Measurements from ENCODE around the gene SYTL2. TPM values are rescaled to one million over a fixed set of nuclear protein-coding genes. Genes with fewer than 3 reads are reported as not detected.
"Not testable (repeated sequence)": the region's sequence is repeated elsewhere in the genome, so short reads cannot be mapped to it uniquely, and the experiment has no call there.

Gene SYTL2
- total RNA-seq, 1 donor, result 10.8 TPM

DNA sequence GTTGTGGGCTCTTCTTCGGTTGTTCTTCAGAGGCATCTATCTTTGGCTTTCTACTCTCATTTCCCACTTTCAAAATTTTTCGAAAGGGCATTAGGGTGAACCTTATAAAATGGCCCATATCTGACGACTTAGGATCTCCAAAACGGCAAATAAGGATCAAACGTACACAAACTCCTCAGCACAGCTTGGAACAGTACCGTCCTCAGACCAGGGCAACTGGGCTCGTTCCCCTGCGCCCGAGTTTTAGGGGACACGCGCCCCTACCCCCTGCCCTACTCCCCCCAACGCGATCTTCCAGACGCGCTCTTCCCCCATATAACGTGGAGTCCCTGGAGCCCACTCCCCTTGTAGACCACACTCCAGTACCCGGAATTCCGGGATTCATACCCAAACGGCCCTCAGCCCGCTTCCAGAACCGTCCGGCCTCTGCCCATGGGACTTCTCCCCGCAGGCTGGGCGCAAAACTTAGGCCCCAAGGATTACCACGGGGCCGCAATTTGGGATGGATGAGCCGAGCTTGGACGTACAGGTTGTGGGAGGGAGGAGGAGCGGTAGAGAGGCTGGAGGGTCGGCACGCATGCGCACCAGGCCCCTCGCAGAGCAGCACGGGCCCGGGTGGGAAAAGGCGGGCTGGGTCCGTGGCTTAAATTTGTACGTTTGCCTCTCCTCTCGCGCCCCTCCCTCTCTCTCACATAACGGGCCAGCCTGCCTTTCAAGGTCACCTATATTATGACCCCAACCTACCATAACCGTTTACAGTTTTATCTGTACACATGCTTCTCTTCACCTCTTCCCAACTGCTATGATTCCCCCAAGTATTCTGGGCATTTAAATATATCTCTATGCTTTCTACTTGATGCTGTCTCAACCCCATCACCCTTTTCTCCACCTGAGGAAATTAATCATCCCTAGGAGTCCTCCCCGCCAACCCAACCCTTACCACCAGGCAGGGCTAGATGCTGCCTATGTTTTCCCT lies 128.3 kb downstream of the SYTL2 start:
- peak overlapping the region; percentile 75 for H3K4me3 ChIP-seq (ENCODE audit: low read depth, low read length)
- DNase-seq (ENCODE audit: low read depth), result peak; percentile 47
- TF ChIP-seq, protein P1, sequence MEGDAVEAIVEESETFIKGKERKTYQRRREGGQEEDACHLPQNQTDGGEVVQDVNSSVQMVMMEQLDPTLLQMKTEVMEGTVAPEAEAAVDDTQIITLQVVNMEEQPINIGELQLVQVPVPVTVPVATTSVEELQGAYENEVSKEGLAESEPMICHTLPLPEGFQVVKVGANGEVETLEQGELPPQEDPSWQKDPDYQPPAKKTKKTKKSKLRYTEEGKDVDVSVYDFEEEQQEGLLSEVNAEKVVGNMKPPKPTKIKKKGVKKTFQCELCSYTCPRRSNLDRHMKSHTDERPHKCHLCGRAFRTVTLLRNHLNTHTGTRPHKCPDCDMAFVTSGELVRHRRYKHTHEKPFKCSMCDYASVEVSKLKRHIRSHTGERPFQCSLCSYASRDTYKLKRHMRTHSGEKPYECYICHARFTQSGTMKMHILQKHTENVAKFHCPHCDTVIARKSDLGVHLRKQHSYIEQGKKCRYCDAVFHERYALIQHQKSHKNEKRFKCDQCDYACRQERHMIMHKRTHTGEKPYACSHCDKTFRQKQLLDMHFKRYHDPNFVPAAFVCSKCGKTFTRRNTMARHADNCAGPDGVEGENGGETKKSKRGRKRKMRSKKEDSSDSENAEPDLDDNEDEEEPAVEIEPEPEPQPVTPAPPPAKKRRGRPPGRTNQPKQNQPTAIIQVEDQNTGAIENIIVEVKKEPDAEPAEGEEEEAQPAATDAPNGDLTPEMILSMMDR (IDR thresholded peaks at IDR 0.05; ENCODE audit: insufficient read depth, low read depth, low read length), result no peak

DNA sequence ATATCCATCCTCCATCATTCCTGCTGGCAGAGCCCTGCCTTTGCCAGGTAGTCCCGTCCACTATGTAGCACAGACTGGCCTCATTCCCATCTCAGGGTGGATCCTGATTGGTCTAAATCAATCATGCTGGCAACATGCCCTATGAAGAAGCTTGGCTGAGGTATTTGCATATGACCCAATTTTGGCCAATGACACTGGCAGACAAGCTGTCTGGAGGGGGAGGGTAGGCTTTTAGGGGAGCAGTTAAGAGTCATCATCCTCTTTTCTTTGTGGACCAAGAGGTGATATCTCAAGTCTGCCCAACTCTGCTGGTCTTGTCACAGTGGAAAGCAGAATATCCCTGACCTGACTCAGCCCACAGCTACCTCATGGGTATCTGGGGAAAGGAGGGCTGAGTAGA lies 130.0 kb downstream of the SYTL2 start:
- TF ChIP-seq, protein P1 (IDR thresholded peaks at IDR 0.05; ENCODE audit: insufficient read depth, low read depth, low read length), result no peak
- DNase-seq (ENCODE audit: low read depth), result no peak
- no peak overlapping the region for H3K4me3 ChIP-seq (ENCODE audit: low read depth, low read length)

DNA sequence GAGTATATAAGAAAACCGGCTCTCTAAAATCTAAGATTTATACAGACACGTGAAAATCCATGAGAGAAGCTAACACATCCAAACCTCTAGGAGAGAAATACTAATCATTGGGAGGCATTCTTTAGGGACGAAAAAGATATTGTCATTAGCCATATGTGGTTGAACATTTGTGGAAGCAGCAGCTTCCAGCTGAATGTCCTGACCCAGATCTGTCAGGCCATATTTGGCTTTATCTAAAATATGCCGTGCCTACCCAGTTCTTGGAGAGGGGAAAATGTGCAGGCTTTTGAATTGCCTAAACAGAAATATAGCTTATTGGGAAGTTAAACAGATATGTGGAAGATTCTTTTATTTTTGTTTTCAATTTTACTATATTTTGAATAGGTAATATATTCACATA lies 131.4 kb downstream of the SYTL2 start:
- no peak overlapping the region for H3K4me3 ChIP-seq (ENCODE audit: low read depth, low read length)
- DNase-seq (ENCODE audit: low read depth), result no peak
- TF ChIP-seq, protein P1 (IDR thresholded peaks at IDR 0.05; ENCODE audit: insufficient read depth, low read depth, low read length), result no peak

DNA sequence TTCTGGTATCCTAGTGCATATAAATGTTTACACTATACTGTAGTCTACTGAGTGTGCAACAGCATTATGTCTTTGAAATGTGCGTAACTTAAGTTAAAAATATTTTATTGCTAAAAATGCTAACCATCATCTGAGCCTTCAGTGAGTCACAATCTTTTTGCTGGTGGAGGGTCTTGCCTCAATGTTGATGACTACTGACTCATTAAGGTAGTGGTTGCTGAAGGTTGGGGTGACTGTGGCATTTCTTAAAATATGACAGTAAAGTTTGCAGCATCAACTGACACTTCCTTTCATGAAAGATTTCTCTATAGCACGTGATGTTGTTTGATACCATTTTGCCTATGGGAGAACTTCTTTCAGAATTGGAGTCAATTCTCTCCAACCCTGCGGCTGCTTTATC lies 137.5 kb downstream of the SYTL2 start:
- no peak for DNase-seq (ENCODE audit: low read depth)
- H3K4me3 ChIP-seq (ENCODE audit: low read depth, low read length), result no peak overlapping the region
- TF ChIP-seq, protein P1 (IDR thresholded peaks at IDR 0.05; ENCODE audit: insufficient read depth, low read depth, low read length), result no peak

DNA sequence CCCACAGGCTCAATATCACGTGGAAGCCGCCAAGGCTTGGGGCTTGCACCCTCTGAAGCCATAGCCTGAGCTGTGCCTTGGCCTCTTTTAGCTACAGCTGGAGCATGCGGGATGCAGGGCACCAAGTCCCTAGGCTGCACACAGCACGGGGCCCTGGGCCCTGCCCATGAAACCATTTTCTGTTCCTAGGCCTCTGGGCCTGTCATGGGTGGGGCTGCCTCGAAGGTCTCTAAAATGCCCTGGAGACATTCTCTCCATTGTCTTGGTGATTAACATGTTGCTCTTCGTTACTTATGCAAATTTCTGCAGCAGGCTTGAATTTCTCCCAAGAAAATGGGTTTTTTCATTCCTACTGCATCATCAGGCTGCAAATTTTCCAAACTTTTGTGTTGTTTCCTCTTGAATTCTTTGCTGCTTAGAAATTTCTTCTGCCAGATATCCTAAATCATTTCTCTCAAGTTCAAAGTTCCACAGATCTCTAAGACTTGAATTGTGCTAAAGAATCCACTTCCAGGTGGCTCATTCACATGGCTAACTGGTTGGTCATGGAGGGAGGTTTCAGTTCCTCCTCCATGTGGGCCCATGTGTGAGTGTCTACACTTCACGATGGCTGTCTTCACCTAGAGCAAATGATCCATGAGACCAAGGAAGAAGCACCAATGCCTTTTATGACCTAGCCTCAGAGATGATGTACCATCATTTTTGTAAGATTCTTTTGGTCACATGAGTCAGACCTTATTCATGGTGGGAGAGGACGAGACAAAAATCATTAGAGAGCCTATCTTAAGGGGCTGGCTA lies 138.6 kb downstream of the SYTL2 start:
- TF ChIP-seq, protein P1 (IDR thresholded peaks at IDR 0.05; ENCODE audit: insufficient read depth, low read depth, low read length), result no peak
- no peak overlapping the region for H3K4me3 ChIP-seq (ENCODE audit: low read depth, low read length)
- DNase-seq (ENCODE audit: low read depth), result no peak

DNA sequence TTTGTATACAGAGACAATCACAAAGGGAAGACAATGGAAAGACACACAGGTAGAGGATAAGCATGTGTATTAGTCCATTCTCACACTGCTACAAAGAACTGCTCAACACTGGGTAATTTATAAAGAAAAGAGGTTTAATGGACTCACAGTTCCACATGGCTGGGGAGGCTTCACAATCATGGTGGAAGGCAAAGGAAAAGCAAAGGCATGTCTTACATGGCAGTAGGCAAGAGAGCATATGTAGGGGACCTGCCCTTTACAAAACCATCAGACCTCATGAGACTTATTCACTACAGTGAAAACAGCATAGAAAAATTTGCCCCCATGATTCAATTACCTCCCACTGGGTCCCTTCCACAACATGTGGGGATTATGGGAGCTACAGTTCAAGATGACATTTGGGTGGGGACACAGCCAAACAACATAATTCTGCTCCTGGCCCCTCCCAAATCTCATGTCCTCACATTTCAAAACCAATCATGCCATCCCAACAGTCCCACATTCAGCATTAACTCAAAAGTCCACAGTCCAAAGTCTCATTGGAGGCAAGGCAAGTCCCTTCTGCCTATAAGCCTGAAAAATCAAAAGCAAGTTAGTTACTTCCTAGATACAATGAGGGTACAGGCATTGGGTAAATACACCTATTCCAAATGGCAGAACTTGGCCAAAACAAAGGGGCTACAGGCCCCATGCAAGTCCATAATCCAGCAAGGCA lies 139.8 kb downstream of the SYTL2 start:
- not testable (repeated sequence) for H3K4me3 ChIP-seq (ENCODE audit: low read depth, low read length); DNase-seq (ENCODE audit: low read depth)

Data from fibroblast of villous mesenchyme (primary cell).